HCT116 (cell line): ENCODE data around the gene KIAA1549.

Experiments
- POLR2AphosphoS5 ChIP-seq: IDR thresholded peaks from 2 replicates; pipeline ENCODE4 v1.6.1; 2011; ENCODE audit warnings: mild to moderate bottlenecking, low read depth, low read length, moderate library complexity
- RAD21 ChIP-seq: IDR thresholded peaks from 2 replicates; pipeline ENCODE4 v1.6.1; 2012; ENCODE audit warnings: low read depth, mild to moderate bottlenecking
- SRF ChIP-seq: IDR thresholded peaks from 2 replicates; pipeline ENCODE4 v1.6.1; 2012; ENCODE audit warnings: low read depth
- TF ChIP-seq, protein P1 (sequence below), 3 experiments: fragments of 200-600 bp in 1 of 3; sonication (generic) in 1 of 3; IDR thresholded peaks in 2 of 3; conservative IDR thresholded peaks in 1 of 3; 2 replicates each; pipeline ENCODE4 v1.5.1; 2012 to 2017; ENCODE audit warnings: low read depth in 2 of 3, low read length in 2 of 3, antibody characterized with exemption in 1 of 3, borderline replicate concordance in 1 of 3, control low read depth in 1 of 3, mild to moderate bottlenecking in 1 of 3, mixed read lengths in 1 of 3, mixed run types in 1 of 3, moderate library complexity in 1 of 3; ENCODE audit not compliant: insufficient read depth in 1 of 3

DNA sequence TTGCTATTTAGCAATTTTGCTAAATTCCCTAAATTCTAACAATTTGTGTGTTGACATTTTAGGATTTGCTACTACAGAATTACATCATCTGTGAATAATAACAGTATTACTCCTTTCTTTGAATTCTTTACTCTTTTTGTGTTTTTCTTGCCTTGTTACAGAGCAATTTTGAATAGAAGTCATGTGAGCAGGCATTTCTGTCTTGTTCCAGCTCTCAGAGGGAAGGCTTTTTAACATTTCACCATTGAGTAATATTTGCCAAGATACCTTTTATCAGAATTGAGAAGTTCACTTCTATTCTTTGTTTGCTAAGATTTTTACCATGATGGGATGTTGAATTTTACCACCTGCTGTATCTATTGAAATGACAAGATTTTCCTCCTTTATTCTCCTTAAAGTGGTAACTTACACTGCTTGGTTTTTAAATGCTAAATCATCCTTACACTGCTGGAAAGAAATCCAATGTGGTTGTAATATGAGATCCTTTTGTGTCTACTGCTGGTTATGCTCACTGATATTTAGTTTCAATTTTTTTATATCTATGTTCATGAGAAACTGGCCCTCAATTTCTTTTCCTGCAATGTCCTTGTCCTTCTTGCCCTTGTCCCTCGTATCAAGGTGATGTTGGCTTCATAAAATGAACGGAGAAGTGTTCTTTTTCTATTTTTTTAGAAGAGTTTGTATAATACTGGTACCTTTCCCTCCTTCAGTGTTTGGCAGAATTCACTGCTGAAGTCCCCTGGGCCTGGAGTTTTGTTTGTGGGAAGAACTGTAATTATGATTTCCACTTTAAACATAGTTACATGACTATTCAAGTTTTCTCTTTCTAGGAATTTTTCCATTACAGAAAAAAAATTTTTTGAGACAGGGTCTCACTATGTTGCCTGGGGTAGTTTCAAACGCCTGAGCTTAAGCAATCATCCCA, 132.9 kb downstream of the KIAA1549 start:
- TF ChIP-seq SRF: no peak
- TF ChIP-seq POLR2AphosphoS5: no peak
- TF ChIP-seq, protein P1, sequence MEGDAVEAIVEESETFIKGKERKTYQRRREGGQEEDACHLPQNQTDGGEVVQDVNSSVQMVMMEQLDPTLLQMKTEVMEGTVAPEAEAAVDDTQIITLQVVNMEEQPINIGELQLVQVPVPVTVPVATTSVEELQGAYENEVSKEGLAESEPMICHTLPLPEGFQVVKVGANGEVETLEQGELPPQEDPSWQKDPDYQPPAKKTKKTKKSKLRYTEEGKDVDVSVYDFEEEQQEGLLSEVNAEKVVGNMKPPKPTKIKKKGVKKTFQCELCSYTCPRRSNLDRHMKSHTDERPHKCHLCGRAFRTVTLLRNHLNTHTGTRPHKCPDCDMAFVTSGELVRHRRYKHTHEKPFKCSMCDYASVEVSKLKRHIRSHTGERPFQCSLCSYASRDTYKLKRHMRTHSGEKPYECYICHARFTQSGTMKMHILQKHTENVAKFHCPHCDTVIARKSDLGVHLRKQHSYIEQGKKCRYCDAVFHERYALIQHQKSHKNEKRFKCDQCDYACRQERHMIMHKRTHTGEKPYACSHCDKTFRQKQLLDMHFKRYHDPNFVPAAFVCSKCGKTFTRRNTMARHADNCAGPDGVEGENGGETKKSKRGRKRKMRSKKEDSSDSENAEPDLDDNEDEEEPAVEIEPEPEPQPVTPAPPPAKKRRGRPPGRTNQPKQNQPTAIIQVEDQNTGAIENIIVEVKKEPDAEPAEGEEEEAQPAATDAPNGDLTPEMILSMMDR (IDR thresholded peaks at IDR 0.05 in 2 of 3, conservative IDR thresholded peaks at IDR 0.05 in 1 of 3; ENCODE audit: borderline replicate concordance in 1 of 3, insufficient read depth in 1 of 3, low read depth in 2 of 3, low read length in 2 of 3): no peak
- TF ChIP-seq RAD21: no peak
